Activated CD4-positive, alpha-beta T cell treated with anti-CD3 and anti-CD28 coated beads for 36 hours (primary cell): ENCODE measurements around the gene RAD51B. TPM values are rescaled to one million over a fixed set of nuclear protein-coding genes. Genes with fewer than 3 reads are reported as not detected.
"Not testable (repeated sequence)": the region's sequence is repeated elsewhere in the genome, so short reads cannot be mapped to it uniquely, and the experiment has no call there.

ENCODE experiments used
- ATAC-seq: fragments of 200-7000 bp; cut with Tn5 transposase; one replicate; pipeline ENCODE4 v1.10.0; 2021; ENCODE audit warnings: mild to moderate bottlenecking, moderate library complexity
- CTCF ChIA-PET: fragments of 350-600 bp; sonication (Branson Sonifier 250); formaldehyde crosslinking; loops from one replicate; lab custom pipeline; 2021; ENCODE audit warnings: antibody characterized with exemption; lab: Charles Lee
- POLR2A ChIA-PET: fragments of 350-600 bp; sonication (Branson Sonifier 250); formaldehyde crosslinking; loops from one replicate; lab custom pipeline; 2021; ENCODE audit warnings: antibody characterized with exemption, inconsistent platforms; lab: Charles Lee
- DNase-seq: peaks from one replicate; pipeline ENCODE4 v3.0.0-alpha.2; 2020
- H3K27ac Mint-ChIP-seq: one replicate; pipeline ENCODE4 v1.8.0; 2021; ENCODE audit warnings: mixed read lengths
- H3K27me3 Mint-ChIP-seq: one replicate; pipeline ENCODE4 v1.8.0; 2021; ENCODE audit warnings: mixed read lengths
- H3K36me3 Mint-ChIP-seq: one replicate; pipeline ENCODE4 v1.8.0; 2021; ENCODE audit warnings: low read depth, mixed read lengths
- H3K4me1 Mint-ChIP-seq: one replicate; pipeline ENCODE4 v1.8.0; 2021; ENCODE audit warnings: mixed read lengths
- H3K4me3 Mint-ChIP-seq: one replicate; pipeline ENCODE4 v1.8.0; 2021; ENCODE audit warnings: mild to moderate bottlenecking, moderate library complexity, mixed read lengths
- H3K9me3 Mint-ChIP-seq: one replicate; pipeline ENCODE4 v1.8.0; 2021; ENCODE audit warnings: low read depth, mixed read lengths
- intact Hi-C, 2 experiments: fragments of 100-400 bp; cut with DNase I in 1 of 2; cut with micrococcal nuclease in 1 of 2; formaldehyde crosslinking; loops; one replicate each; pipeline versions ENCODE4 v1.14.2 to v1.15.1; 2022 to 2024; cut with DNase I, micrococcal nuclease
- total RNA-seq, 2 experiments: library from RNA; stranded (reverse); gene quantifications; one replicate each; pipeline ENCODE4 v1.2.3, GENCODE V29; 2021

Gene RAD51B
- total RNA-seq, 2 experiments from 2014 or later: 26.4 to 39.9 TPM

DNA sequence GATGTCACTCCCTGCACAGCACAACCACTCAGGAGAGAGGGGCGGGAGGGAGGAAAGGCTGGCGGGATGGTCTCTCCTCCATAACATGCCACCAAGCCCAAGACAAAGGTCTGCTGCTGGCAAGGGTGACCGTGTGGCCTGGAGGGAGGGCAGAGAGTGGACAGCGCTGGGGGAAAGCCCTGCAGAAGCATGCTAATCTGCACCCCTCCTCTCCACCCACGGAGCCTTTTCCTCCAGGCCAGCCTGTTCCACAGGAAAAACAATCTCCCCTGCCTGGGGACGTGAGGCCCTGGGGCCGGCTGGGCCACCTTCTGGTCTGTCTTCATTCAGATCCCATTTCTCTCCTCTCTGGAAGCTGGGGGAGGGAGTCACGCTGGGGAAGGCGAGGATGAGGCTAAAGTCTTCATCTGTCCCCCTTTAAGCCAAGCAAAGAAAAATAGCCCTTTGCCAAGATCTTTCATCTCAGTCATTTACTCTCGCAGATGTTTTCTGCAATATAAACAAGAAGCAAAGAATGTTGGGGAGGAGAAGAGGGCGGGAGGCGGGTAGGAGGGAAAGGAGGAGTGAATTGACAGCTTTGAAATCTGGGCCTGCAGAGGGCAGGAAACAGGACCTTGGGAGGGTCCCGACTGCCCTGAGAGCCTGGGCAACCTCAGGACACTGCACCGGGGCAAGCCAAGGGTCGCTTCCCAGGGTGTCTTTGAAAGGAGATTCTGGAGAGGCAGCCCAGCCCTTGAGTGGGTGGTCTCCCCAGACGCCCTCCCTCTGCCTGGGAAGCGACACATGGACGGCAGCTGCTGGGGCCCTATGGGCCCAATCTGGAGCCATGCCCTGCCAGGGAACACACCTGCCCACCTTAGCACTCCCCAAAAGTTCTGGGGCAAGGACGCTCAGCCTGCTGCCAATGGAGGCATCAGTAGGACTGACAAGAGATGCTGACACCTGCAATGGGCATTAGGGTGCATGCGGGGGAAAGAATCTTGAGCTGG, 839.7 kb downstream of the RAD51B start:
- CTCF ChIA-PET: interaction anchor here (0.7 to 1.2 kb wide), 5 partner anchors 17 to 184 kb away, joined by 3 to 5 read pairs (median 3); no protein-coding TSS in a partner anchor
- POLR2A ChIA-PET: no interaction called here
- DNase-seq (no peak), ATAC-seq (no peak)
- Mint-ChIP-seq H3K36me3 (no peaks in the 10 kb centered on the region), H3K27ac (no peak overlapping the region), H3K27me3 (no peaks in the 10 kb centered on the region), H3K4me1 (peaks cover 33% of the 10 kb centered on the region), H3K4me3 (no peak overlapping the region), H3K9me3 (no peaks in the 10 kb centered on the region)
- intact Hi-C loops: no loop called here

DNA sequence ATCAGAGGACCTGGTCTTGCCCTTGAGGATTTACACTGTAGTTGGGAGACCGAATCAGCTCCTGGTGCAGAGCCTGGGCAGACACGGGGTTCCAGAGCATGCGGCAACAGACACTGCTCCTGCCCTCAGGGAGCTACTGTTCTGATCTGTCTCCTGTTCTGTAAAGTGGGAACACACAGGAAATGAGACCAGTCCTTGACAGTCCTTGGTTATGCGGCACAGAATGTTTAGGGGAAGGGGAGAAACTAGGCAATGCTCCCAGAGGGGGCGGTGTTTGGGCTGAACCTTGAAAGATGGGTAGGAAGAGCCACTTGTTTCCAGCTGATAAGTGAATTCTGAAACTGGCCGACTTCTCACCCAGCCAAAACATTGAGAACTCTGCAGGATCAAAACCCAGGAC, 840.9 kb downstream of the RAD51B start:
- Mint-ChIP-seq H3K9me3 (no peaks in the 10 kb centered on the region), H3K4me3 (no peak overlapping the region), H3K27me3 (no peaks in the 10 kb centered on the region), H3K27ac (no peak overlapping the region), H3K36me3 (no peaks in the 10 kb centered on the region), H3K4me1 (peaks cover 40% of the 10 kb centered on the region)
- ATAC-seq: no peak
- CTCF ChIA-PET: interaction anchor here (0.6 to 1.2 kb wide), 3 partner anchors 18 to 85 kb away, joined by 3 to 5 read pairs (median 3); no protein-coding TSS in a partner anchor
- intact Hi-C loops: loop anchor here in 1 of 2 experiments (5.0 kb wide), 1 partner anchor 127 kb away; no protein-coding TSS in a partner anchor
- no peak for DNase-seq
- POLR2A ChIA-PET: no interaction called here

DNA sequence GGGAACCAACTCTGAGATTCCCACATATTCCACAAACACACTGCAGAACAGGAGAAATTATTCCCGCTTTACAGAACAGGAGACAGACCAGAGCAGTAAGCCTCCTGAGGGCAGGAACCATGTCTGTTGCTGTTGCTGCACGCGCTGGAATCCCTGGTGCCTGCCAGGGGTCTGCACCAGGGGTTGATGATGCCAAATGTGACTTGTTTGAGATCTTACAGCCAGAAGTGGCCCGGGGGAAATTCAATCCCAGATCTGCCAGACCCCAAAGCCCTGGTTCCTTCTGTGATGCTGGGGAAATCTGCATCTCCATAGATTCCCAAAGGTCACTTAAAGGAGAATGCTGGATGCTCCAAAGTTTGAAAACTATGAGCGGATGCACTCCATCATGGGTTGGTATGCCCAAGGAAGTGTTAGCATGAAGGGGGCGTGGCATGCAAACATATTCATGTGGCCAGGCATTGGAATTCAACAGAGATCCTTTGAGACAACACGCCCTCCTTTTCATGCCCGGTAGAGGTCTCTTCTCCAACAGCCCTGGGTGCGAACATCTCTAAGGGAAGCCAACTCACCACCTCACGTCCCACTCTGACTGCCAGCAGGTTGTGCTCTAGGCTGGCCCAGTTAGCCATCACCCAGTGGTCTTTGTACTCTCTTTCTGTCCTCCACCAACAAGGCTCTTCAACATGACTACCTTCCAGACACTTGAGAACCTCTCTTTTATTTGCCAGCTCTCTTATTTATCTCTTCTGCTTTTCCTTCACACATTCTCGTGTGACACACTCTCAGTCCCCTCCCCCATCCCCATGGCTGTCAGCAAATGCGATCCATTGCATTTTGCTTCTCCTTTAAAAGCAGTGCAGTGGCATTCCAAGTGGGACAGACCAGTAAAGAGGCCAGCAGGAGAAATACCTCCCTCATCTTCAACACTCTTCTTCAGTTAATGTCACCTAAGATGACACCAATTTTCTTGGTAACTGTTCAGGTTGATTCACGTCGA, 841.9 kb downstream of the RAD51B start:
- Mint-ChIP-seq H3K4me1 (peaks cover 49% of the 10 kb centered on the region), H3K4me3 (no peak overlapping the region), H3K36me3 (no peaks in the 10 kb centered on the region), H3K27me3 (no peaks in the 10 kb centered on the region), H3K9me3 (no peaks in the 10 kb centered on the region), H3K27ac (no peak overlapping the region)
- DNase-seq (no peak), ATAC-seq (no peak)
- ChIA-PET POLR2A (no interaction called here), CTCF (interaction anchor here (0.7 kb wide), 1 partner anchor 14 kb away, joined by 3 read pairs; no protein-coding TSS in a partner anchor)
- intact Hi-C loops: loop anchor here in 1 of 2 experiments (5.0 kb wide), 1 partner anchor 126 kb away; no protein-coding TSS in a partner anchor

DNA sequence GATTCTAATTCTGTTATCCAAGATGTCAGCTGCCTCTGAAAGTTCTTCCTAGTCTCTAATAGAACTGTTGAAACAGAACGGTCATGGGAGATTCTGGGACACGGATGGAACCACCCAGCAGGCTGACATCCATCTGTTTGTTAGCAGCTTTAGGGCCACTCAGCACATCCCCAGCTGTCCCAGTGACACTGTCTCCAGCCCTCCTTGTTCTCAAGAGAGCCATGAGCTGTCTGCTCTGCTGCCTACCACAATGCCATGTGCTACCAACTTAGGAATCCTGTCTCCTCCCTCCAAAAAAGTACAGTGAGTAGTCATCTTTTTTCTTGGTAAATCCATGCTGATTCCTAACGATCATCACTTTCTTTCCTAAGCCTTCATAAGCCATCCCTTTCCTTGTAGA, 842.8 kb downstream of the RAD51B start:
- CTCF ChIA-PET: interaction anchor here (3.6 kb wide), 1 partner anchor 127 kb away, joined by 24 read pairs; no protein-coding TSS in a partner anchor

DNA sequence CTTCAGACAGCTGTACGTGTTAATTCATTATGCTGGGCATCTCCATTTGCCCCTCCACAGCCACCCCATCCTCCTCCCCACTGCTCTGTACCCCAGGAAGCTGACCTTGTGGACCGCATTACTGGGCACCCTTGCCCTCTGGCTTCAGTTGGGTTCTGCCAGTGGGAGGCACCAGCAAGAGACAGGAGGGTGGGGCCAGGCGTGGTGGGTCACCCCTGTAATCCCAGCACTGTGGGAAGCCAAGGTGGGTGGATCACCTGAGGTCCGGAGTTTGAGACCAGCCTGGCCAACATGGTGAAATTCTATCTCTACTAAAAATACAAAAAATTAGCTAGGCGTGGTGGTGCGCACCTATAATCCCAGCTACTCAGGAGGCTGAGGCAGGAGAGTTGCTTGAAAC, 843.2 kb downstream of the RAD51B start:
- not testable (repeated sequence) for ATAC-seq, H3K36me3 Mint-ChIP-seq, H3K9me3 Mint-ChIP-seq, H3K27me3 Mint-ChIP-seq, DNase-seq, H3K4me3 Mint-ChIP-seq
- H3K4me1 Mint-ChIP-seq: peaks cover 53% of the 10 kb centered on the region
- POLR2A ChIA-PET: interaction anchor here (0.8 to 1.6 kb wide), 4 partner anchors 13 to 119 kb away, joined by 3 to 5 read pairs (median 4); no protein-coding TSS in a partner anchor
- intact Hi-C loops: loop anchor here (1.0 to 5.0 kb wide), 3 partner anchors 22 to 453 kb away; no protein-coding TSS in a partner anchor
- CTCF ChIA-PET: interaction anchor here (0.6 to 3.6 kb wide), 2 partner anchors 122 to 127 kb away, joined by 3 to 24 read pairs; no protein-coding TSS in a partner anchor
- peak overlapping the region; percentile 81 for H3K27ac Mint-ChIP-seq

More for the DNA sequence above, 842.8 kb downstream of the RAD51B start:
- intact Hi-C loops: loop anchor here in 1 of 2 experiments (5.0 kb wide), 1 partner anchor 125 kb away; no protein-coding TSS in a partner anchor
- peaks cover 3% of the 10 kb centered on the region for H3K9me3 Mint-ChIP-seq
- H3K27me3 Mint-ChIP-seq: no peaks in the 10 kb centered on the region
- H3K4me3 Mint-ChIP-seq: no peak overlapping the region
- no peak for DNase-seq
- POLR2A ChIA-PET: interaction anchor here (0.8 kb wide), 1 partner anchor 13 kb away, joined by 3 read pairs; no protein-coding TSS in a partner anchor
- ATAC-seq: no peak
- H3K4me1 Mint-ChIP-seq: peaks cover 53% of the 10 kb centered on the region
- H3K27ac Mint-ChIP-seq: no peak overlapping the region
- no peaks in the 10 kb centered on the region for H3K36me3 Mint-ChIP-seq

DNA sequence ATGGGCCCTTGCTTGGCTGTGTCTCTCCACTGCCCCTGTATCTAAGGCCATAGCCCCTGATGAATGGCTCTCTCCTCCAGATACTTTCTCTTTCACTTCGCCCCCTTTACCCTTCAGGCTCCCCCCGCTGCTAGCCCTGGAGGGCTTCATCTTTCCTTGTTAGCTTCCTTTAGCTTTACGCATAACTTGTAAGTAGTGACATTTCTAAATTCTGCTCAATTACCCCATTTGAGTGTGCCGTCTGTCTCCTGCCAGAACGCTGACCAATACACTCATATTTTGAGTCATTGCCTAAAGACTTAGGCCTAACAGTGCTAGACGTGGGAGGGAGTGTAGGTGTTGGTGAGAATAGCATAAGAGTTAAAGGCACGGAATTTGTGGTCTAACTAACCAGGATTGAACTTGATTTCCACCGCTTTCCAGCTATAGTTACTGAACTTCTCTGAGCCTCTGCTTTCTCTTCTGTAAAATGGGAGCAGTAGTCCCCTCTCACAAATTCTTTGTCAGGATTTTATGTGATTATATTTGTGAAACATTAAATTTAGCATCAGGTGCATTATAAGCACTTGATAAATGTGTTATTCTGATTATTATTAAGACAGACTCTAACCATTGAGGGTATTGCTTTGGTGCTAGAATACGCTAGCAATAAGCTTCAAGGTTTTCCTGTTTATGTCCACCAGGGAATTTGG, 844.0 kb downstream of the RAD51B start:
- Mint-ChIP-seq H3K27me3 (no peaks in the 10 kb centered on the region), H3K4me3 (peak overlapping the region; percentile 30), H3K27ac (peak overlapping the region; percentile 81), H3K4me1 (peaks cover 53% of the 10 kb centered on the region), H3K9me3 (peaks cover 3% of the 10 kb centered on the region), H3K36me3 (no peaks in the 10 kb centered on the region)
- ChIA-PET CTCF (interaction anchor here (0.6 to 3.6 kb wide), 7 partner anchors 8 to 258 kb away, joined by 3 to 24 read pairs (median 4); no protein-coding TSS in a partner anchor), POLR2A (interaction anchor here (0.7 to 1.6 kb wide), 7 partner anchors 14 to 1011 kb away, joined by 3 to 5 read pairs (median 3); partner anchors contain the start of gene ZFP36L1)
- ATAC-seq (peak; percentile 83), DNase-seq (peak; percentile 72)
- intact Hi-C loops: loop anchor here (1.0 to 5.0 kb wide), 4 partner anchors 22 to 453 kb away; no protein-coding TSS in a partner anchor

DNA sequence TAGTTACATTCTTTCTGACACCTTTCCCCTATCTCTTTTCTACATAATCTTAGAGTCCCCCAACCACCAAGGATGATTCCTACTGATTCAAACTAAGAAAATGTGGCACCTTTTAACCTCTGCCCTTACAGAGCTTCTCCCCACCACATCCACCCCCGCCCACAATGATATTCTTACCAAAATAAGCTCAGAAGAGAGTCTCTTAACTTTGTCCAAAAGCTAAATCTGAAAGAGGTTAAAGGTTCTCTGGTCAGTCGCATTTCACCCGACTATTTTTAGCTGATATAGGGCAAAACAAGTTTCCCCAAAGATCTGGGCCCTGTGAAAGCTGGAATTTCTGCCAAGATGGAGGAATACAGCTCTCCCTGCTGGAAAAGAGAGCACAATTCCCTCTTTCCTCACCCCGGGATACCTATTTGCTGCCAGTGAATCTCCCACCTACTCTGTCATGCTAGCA, 844.7 kb downstream of the RAD51B start:
- H3K36me3 Mint-ChIP-seq: no peaks in the 10 kb centered on the region
- ChIA-PET POLR2A (interaction anchor here (0.7 to 1.6 kb wide), 4 partner anchors 14 to 129 kb away, joined by 3 to 5 read pairs (median 4); partner anchors contain the start of gene ZFP36L1), CTCF (interaction anchor here (0.7 to 3.6 kb wide), 6 partner anchors 9 to 258 kb away, joined by 3 to 24 read pairs (median 6); no protein-coding TSS in a partner anchor)
- peaks cover 53% of the 10 kb centered on the region for H3K4me1 Mint-ChIP-seq
- DNase-seq (peak; percentile 70), ATAC-seq (peak; percentile 77)
- peaks cover 3% of the 10 kb centered on the region for H3K9me3 Mint-ChIP-seq
- peak overlapping the region; percentile 30 for H3K4me3 Mint-ChIP-seq
- intact Hi-C loops: loop anchor here (1.0 to 5.0 kb wide), 3 partner anchors 21 to 125 kb away; no protein-coding TSS in a partner anchor
- H3K27me3 Mint-ChIP-seq: no peaks in the 10 kb centered on the region
- peak overlapping the region; percentile 81 for H3K27ac Mint-ChIP-seq

DNA sequence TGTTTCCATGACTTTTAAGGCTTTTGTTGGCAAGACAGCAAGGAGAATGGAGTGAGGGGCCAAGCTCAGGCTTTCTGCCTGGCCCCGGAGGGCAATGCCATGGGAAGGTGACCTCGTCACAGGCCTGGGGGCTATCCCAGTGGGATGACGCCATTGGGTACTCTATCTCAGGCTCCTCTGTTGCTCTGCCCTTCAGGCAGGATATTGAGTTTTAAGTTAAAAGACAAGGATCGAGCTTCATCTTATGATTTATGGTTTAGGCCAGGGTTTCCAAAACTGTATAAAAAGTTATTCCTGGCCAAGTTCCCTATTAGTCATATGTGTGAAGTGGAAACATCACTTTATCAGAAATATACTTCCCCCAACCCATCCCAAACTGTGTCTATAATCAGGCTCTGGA, 845.6 kb downstream of the RAD51B start:
- ATAC-seq (no peak), DNase-seq (no peak)
- CTCF ChIA-PET: interaction anchor here (1.0 to 3.6 kb wide), 5 partner anchors 10 to 124 kb away, joined by 3 to 24 read pairs (median 4); no protein-coding TSS in a partner anchor
- Mint-ChIP-seq H3K4me1 (peaks cover 53% of the 10 kb centered on the region), H3K27ac (peak overlapping the region; percentile 81), H3K9me3 (peaks cover 3% of the 10 kb centered on the region), H3K4me3 (no peak overlapping the region), H3K27me3 (no peaks in the 10 kb centered on the region), H3K36me3 (no peaks in the 10 kb centered on the region)
- intact Hi-C loops: loop anchor here in 1 of 2 experiments (2.0 kb wide), 1 partner anchor 124 kb away; no protein-coding TSS in a partner anchor
- POLR2A ChIA-PET: interaction anchor here (0.6 kb wide), 2 partner anchors 160 to 422 kb away, joined by 3 read pairs; no protein-coding TSS in a partner anchor

DNA sequence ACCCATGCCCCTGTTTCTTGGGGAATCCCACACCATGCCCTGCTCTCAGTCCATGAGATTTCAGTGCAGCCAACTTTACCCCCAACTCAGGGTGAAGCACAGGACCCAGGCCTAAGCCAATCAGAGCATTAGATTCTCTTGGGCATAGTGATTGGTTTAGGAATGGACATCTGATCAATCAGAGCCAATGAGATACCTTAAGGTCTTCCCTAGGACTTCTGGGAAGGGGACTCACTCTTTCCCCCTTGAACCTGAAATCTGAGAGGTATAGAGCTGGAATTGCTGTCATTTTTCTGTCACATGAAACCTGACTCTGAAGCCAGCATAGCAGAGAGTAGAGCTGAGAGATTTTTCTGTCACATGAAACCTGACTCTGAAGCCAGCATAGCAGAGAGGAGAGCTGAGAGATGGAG, 846.2 kb downstream of the RAD51B start:
- H3K4me1 Mint-ChIP-seq: peaks cover 51% of the 10 kb centered on the region

More for the DNA sequence above, 846.2 kb downstream of the RAD51B start:
- Mint-ChIP-seq H3K4me3 (no peak overlapping the region), H3K9me3 (peaks cover 3% of the 10 kb centered on the region), H3K27me3 (no peaks in the 10 kb centered on the region), H3K36me3 (no peaks in the 10 kb centered on the region), H3K27ac (no peak overlapping the region)
- CTCF ChIA-PET: interaction anchor here (1.0 to 3.6 kb wide), 5 partner anchors 11 to 124 kb away, joined by 3 to 24 read pairs (median 4); no protein-coding TSS in a partner anchor
- intact Hi-C loops: loop anchor here in 1 of 2 experiments (2.0 kb wide), 1 partner anchor 123 kb away; no protein-coding TSS in a partner anchor
- DNase-seq: no peak
- ATAC-seq: no peak
- POLR2A ChIA-PET: interaction anchor here (0.6 kb wide), 1 partner anchor 422 kb away, joined by 3 read pairs; no protein-coding TSS in a partner anchor
